ENCODE data around the gene SIGLEC10.

The SIGLEC10 gene

DNA sequence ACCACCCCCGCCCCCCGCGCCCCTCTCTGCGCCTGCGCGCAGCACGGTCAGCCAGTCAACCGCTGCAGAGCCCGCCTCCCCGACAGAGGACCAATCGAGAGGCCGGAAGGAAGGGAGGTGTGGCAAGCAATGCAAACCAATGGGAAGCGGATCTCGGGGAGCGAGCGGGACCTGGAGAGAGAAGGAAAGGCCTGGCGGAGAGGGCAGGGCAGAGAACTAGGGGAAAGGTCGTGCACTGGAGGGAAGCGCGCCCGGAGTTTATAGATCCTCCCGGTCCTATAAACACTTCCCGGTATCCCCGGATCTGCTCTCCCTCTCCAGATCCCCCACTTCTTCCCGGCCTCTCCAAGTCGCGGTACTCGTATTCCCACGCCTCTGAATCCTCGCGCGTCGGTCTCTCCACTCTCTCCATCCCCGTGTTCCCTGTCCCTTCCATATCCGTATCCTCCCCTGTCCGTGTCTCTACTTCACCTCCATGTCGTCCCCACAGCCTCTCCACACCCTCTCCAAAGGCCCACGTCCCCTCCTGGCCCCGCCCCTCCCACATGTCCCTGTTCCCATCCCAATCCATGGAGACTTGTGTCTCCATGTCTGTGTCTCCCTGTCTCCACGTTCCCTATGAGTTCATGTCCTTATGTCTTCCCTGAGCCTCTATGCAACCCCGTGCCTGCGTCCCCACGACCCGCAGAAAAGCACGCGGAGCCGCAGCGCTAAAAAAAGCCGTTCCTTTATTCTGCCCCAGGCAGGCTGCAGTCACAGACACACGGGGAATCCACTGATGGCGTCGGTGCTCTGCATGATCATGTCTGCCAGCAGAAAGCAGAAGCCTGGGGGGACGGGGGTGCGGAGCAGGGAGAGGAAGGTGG is 50.8 kb downstream of the SIGLEC10 start:
- peak; percentile 90 to 96 for DNase-seq (ENCODE audit: low read depth in 2 of 2)

DNA sequence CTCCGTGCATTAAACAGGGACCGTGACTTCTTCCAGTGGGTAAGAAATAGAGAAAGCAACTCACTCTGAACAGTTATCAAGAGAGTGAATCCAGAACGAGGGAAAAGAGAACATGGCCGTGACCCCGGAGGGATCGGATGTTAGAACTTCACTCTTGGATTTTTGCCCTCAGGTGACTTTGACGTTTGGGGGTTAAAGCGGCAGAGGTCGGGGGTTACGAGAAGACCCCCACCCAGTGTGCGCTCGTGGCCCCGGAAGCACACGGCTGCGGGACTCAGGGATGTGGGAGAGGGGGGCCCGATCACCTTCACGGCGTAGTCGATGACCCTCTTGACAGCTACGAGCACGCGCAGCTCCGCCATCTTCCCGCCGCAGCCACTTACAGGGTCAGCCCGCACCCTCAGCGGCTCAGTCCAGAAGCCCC is 51.5 kb downstream of the SIGLEC10 start, which contains the start of gene ETFB:
TSS of gene ETFB (minus strand) at position 424 of the 424 bp plus-strand sequence. CDS start at position 362, 62 bp downstream.
- DNase-seq (ENCODE audit: low read depth in 2 of 2): no peak

DNA sequence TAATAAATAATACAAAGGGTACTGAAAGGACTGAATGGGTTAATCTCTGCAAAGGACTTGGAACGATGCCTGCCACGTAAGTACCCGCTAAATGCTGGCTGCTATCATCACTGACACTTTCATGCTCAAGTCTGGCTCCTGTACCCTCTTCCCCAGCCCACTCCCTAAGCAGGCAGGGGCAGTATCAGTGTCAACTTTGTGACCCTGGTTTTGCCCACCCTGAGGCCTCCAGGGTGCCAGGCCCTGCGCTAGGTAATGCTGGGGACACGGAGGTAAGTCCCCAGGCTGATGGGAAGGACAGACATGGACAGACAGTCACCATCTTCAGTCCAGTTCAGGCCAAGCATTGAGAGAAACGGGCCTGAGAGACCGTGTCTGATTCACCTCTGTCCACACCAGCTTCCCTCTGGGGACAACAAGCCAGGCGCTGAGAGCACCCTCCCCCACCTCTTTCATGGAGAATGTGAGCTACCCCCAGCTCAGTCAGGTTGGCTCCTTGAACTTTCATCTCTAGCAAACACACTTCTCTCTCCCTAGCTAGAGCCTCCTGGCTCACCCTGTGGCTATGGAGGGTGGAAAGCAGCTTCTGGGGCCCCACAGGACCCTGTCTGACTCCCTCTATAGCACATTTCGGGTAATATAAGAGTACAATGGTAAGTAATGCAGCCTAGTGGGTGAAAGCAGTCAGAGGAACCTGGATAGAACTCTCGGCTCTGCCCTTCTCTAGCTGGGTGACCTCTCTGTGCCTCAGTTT is 52.1 kb downstream of the SIGLEC10 start:
- no peak for DNase-seq (ENCODE audit: low read depth in 2 of 2)

DNA sequence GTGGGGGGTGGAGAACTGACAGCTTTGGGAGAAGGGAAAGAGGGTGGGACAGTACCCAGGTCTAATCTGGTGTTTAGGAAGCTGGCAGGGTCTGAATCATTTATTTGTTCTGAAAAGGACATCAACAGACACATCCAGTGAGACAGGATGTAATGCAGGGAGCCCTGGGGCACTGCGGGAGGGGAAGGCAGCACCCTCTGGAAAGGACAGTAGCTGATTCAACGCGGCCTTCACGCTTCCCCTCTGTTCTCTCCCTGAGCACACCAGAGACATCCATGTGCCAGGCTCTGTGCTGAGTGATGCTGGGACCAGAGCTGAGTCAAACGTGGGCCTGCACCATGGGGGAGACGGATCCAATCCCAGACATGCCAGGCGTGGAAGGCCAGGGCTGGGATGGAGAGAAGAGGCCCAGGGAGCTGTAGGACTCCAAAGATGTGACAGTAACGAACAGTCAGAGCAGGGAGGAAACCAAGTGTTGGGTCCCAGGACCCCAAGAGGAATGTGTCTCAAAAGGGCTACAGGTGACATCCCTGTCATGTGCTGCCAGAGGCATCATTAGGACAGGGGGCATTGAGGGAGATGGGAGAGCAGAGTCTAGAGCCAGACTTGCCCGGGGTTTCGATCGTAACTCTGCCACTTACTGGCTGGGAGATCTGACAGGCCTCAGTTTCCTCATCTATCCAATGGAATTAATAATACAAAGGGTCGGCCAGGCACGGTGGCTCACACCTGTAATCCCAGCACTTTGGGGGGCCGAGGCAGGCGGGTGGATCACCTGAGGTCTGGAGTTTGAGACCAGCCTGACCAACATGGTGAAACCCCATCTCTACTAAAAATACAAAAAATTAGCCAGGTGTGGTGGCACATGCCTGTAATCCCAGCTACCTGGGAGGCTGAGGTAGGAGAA is 53.0 kb downstream of the SIGLEC10 start:
- DNase-seq (ENCODE audit: low read depth in 2 of 2): no peak

DNA sequence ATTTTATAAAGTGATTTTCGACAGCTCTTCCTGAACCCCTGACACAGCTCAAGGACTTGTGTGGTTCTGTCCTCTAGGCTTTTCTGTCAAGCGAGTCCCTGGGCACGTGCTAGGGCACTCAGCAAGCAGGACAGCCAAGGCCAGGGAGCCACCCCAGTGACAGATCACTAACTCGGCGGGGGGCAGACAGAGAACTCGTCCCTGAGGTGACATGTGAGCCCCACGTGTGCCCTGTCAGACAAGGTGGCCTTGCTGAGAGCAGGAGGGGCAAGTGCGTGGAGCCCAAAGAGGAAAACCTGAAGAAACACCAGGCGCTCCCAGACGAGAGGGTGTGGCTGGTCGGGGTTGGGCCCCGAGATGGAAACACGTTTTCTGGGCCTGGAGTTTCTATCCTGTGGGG is 56.2 kb downstream of the SIGLEC10 start:
- DNase-seq (ENCODE audit: low read depth in 2 of 2): no peak

Measured in stimulated activated CD4-positive, alpha-beta T cell treated with anti-CD3 and anti-CD28 coated beads, Interleukin-12 subunit alpha, Interleukin-12 subunit beta, amount 100 ng/mL, for 24 hours (primary cell).